Measurements from ENCODE around the gene SERF1B.
"Not testable (repeated sequence)": the region's sequence is repeated elsewhere in the genome, so short reads cannot be mapped to it uniquely, and the experiment has no call there.

The SERF1B gene

GRCh38 chr5:70025106-70025844 is at the start of gene SERF1B:
Gene SERF1B (plus strand): TSS chr5:70025251. CDS start chr5:70025452, 201 bp downstream.
- not testable (repeated sequence) for DNase-seq

GRCh38 chr5:69991713-69992112 is 33.3 kb upstream of the SERF1B start:
- not testable (repeated sequence) for DNase-seq

GRCh38 chr5:69995535-69995934 is 29.5 kb upstream of the SERF1B start:
- not testable (repeated sequence) for DNase-seq

- not testable (repeated sequence) for DNase-seq
These were observed 4.4 kb upstream of the SERF1B start for GRCh38 chr5:70020660-70021059.

- not testable (repeated sequence) for DNase-seq
These were observed 744 bp downstream of the SERF1B start for GRCh38 chr5:70025845-70026145.

GRCh38 chr5:70031204-70031603 is 6.2 kb downstream of the SERF1B start:
- DNase-seq, result not testable (repeated sequence)

GRCh38 chr5:70041411-70041810 is 16.4 kb downstream of the SERF1B start:
- not testable (repeated sequence) for DNase-seq

- DNase-seq, result not testable (repeated sequence)
These were observed 24.7 kb downstream of the SERF1B start for GRCh38 chr5:70049790-70050142.

GRCh38 chr5:70056289-70056942 is 31.4 kb downstream of the SERF1B start:
- DNase-seq, result not testable (repeated sequence)

- DNase-seq, result not testable (repeated sequence)
These were observed 32.1 kb downstream of the SERF1B start for GRCh38 chr5:70057140-70057539.

GRCh38 chr5:70077632-70078031 is 52.6 kb downstream of the SERF1B start:
- DNase-seq, result not testable (repeated sequence)

- not testable (repeated sequence) for DNase-seq
These were observed 63.9 kb downstream of the SERF1B start for GRCh38 chr5:70088907-70089464.

GRCh38 chr5:70091776-70092175 is 66.7 kb downstream of the SERF1B start:
- not testable (repeated sequence) for DNase-seq

Measured in NCI-H510A treated with DMSO at 0.1 percent for 48 hours (cell line).